Activated naive CD4-positive, alpha-beta T cell (primary cell): ENCODE data around the gene ETV5.
"Not testable (repeated sequence)": the region's sequence is repeated elsewhere in the genome, so short reads cannot be mapped to it uniquely, and the experiment has no call there.

ENCODE experiments used
- DNase-seq, 4 experiments: peaks; one replicate each; lab custom pipeline; 2025; lab: John Stamatoyannopoulos, UW

ETV5 gene

DNA sequence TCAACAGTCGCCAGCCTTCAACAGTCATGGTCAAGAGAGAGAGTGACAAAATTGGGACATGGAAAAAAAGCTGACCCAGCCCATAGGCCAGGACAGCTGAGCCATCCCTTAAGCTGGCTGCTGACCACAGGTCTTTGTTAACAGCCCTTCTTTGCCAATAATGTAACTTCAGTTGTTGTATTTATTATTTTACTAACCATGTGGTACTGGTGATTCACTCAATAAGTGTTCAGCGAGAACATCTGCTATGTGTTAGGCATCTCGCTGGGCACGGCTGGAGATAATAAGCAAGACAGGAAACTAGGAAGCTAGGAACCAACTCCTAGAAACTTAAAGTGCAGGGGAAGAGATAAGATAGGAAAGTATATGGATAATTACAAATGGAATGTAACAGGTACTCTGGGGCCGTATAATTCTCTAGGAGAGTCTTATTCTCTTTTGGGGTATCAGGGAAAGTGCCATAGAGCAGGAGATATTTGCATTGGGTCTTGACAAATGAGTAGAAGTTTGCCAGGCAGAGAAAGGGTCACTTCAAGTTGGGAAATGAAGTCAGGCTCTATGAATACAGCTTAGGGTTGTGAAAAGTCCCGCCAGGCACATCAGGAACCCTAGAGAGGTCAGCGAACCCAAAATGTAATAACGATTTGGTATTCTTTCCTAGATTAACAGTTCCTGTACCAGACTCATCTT is 87.1 kb downstream of the ETV5 start:
- no peak for DNase-seq

GRCh38 chr3:186021250-186021649 is 87.6 kb downstream of the ETV5 start:
- DNase-seq: not testable (repeated sequence)

DNA sequence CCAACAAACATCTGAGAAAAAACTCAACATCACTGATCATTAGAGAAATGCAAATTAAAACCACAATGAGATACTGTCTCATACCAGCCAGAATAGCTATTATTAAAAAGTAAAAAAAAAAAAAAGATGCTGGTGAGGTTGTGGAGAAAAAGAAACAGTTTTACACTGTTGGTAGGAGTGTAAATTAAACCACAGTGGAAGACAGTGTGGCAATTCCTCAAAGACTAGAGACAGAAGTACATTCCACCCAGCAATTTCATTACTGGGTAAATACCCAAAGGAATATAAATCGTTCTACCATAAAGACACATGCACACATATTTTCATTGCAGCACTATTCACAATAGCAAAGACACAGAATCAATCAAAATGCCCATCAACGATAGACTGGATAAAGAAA is 89.6 kb downstream of the ETV5 start:
- not testable (repeated sequence) for DNase-seq

DNA sequence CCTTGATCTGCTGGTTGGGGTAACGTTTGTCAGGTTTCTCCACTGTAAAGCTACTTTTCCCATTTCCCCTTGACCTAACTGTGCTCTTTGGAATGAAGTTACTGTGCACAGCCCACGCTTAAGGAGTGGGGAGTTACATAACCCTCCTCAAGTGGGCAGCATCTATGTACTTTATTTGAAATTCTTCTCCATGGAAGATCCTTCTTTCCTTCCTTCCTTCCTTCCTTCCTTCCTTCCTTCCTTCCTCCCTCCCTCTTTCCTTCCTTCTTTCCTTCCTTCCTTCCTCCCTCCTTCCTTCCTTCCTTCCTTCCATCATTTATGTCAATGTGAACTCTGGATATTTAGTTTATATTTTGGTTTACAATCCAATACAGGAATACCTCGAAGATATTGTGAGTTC is 94.0 kb downstream of the ETV5 start:
- DNase-seq: no peak

- DNase-seq: no peak
These were observed 95.6 kb downstream of the ETV5 start for GRCh38 chr3:186013312-186013711.

DNA sequence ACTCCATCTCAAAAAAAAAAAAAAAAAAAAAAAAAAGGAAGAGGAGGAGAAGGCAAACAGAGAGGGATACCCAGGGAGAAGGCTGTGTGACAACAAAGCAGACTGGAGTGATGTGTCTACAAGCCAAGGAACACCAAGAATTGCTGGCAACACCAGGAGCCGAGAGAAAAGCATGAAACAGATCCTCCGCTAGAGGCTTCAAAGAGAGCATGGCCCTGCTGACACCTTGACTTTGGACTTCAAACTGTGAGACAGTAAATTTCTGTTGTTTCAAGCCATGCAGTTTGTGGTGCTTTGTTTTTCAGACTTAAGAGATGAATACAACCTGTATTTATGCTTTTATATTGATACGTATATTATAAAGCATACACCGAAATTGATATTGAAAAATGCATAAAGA is 96.8 kb downstream of the ETV5 start:
- DNase-seq: no peak

DNA sequence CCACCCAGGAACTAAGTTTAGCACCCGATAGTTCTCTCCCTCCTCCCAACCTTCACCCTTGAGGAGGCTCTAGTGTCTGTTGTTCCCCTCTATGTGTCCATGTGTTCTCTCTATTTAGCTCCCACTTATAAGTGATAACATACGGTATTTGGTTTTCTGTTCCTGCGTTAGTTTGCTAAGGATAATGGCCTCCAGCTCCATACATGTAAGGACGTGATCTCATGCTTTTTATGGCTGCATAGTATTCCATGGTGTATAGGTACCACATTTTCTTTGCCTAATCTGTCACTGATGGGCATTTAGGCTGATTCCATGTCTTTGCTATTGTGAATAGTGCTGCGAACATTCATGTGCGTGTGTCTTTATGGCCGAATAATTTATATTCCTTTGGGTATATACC is 104.2 kb downstream of the ETV5 start:
- no peak for DNase-seq

DNA sequence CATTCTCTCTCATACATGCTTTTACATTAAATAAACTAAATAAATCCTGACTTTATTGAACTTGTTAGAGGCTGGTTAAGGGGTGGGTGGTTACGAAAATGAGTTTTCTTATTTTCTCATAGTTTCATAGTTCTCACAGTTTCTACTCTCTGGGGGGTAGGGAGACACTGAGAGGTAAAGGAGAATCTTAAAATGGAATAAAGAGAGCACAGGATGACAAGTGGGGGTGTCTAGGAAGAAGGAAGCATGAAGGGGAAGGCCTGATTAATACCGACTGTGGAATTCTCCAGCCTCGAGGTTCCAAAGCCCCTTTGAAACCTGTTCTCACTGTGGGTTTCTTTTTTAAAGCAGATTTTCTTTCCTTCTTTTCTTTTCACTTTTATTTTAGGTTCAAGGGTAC is 104.7 kb downstream of the ETV5 start:
- DNase-seq: no peak

DNA sequence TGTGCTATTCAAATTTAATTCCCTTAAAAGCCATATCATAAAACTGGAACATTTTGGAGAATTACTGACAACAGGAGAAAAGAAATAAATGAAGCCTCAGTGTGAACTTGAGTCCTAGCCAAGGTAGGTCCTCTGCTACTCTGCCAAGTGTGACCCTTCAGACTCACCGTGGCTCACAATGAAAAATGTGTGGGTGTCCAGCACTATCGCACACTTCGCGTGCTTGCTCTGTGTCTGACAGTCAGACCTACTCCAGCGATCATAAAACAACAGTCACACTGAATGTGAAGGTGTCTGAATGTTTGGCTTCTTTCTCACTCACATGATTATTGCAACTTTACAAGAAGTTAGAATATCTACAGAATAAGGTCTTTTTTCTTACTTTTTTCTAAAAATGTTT is 105.3 kb downstream of the ETV5 start:
- DNase-seq: no peak

GRCh38 chr3:186002884-186003472 is 105.9 kb downstream of the ETV5 start:
- DNase-seq: no peak

- no peak for DNase-seq
These were observed 107.0 kb downstream of the ETV5 start for GRCh38 chr3:186001842-186002241.

DNA sequence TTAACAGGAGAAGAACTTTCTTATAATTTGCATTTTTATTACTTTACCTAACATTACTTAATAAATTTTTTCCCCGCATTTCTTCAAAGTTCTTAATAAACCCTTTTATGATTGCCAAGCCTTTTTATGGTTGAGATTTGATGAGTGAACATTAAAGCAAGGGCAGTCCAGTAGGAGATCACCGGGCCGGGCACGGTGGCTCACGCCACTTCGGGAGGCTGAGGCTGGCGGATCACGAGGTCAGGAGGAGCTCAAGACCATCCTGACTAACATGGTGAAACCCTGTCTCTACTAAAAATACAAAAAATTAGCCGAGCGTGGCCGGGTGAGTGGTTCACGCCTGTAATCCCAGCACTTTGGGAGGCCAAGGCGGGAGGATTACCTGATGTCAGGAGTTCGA is 109.7 kb downstream of the ETV5 start:
- DNase-seq: no peak

DNA sequence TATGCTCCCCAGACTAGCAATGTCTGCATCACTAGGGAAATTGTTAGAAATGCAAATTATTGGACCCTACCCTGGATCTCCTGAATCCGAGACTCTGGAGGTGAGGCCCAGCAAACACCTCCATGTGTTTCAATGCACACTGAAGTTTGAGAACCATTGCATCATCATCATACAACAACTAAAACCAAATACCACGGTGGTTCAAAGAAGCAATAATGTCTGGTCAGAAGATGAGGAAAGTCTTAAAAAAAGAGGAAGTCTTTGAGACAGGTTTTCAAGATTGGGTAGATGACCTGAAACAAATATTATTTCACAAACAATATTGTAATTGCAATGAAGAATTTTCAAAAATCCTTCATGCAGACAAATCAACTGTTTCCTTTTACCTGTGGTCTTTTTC is 110.8 kb downstream of the ETV5 start:
- DNase-seq: no peak

DNA sequence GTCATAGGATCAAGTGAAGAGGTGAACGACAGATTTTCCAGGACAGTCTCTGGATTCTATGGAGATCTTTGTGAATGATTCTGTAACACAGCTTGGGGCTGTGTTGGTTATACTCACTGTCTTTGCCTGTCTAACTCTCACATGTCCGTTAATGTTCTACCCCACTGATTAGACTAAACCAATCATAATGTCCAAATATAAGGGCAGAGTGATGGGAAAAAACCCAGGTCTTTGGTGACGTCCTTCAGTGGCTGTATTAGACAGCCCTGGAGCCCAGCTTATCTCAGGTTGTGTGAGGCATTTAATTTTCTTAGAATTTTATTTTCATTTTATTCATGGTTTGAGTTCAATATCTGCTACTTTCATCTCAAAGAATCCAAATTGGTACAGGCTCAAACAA is 111.8 kb downstream of the ETV5 start:
- no peak for DNase-seq
